NCI-H526 (cell line): ENCODE measurements around the gene DLL3.

Experiments used
- DNase-seq, 2 experiments: peaks; one replicate each; lab custom pipeline; 2025; lab: John Stamatoyannopoulos, UW

DLL3 gene

DNA sequence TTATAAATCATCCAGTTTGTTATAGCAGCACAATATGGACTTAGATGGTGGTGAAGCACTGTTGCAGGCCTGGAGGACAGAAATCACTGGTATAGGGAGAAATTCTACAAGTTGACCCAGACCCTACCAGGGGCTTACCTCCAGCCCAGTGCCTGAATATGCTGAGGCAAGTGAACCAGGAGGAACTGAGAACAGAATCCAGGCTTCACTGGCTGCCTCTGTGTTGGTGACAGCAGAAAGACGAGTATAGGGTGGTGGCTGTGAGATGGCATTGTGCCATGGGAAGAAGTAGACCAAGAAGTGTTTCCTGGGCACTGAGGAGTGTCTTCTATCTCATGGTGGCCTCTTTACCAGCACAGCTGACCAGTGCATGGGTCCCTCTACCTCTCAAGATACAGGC is 57.1 kb downstream of the DLL3 start:
- no peak for DNase-seq
